Endometrium (tissue), 2 donors: ENCODE results near the gene PTGFRN.
"Not testable (repeated sequence)": the region's sequence is repeated elsewhere in the genome, so short reads cannot be mapped to it uniquely, and the experiment has no call there.

Experiments
- FAIRE-seq: peaks from 2 replicates; lab custom pipeline; 2012; peaks lifted over from hg19 to GRCh38; lab: Jason Lieb, UNC
- donor health status: control.
- donor health status: control.

The PTGFRN gene

DNA sequence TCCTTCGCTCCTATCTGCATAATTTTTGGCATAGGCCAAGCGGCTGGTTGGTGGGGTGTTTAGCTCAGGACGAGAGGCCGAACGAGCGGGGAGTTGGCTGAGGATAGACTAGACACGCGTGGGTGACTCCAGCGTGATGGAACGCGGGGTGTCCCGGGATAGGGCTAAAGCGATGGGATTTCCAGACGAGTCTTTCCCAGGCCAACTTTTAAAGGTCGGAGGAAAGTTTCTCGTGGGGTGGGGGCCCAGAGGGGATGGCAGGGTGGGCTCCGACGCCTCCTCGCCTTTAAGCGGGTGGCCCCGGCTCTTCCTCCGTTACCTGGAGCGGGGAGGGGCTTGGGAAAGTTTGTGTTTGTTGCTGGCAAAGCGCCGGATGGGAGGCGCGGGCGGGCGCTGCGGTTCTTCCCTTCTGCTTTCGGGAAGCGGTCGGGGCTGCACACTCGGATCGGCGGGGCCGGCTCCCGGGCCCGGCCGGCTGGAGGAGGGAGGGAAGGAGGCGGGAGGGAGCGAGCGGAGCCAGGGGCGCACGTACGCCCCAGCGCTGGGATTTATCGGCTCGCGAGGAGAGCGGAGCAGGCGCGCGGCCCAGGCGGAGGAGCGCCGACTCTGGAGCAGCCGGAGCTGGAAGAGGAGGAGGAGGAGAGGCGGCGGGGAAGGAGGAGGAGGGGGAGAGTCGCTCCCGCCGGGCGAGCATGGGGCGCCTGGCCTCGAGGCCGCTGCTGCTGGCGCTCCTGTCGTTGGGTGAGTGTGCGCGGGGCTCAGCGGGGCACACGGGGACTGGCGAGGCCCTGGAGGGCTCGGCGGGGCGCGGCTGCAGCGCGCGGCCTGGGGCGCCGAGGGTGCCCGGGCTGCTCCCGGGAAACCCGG lies at the start of gene PTGFRN:
Gene PTGFRN, plus strand, starts transcription at position 405 of the 867 bp plus-strand sequence. Its CDS starts 288 bp downstream, at position 693.
- FAIRE-seq, result no peak

DNA sequence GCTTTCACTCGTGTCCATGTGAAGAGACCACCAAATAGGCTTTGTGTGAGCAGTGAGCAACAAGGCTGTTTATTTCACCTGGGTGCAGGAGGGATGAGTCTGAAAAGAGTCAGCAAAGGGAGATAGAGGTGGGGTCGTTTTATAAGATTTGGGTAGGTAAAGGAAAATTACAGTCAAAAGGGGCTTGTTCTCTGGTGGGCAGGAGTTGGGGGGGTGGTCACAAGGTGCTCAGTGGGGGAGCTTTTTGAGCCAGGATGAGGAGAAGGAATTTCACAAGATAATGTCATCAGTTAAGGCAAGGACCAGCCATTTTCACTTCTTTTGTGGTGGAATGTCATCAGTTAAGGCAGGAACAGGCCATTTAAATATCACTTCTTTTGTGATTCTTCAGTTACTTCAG lies 49.5 kb upstream of the PTGFRN start:
- not testable (repeated sequence) for FAIRE-seq

DNA sequence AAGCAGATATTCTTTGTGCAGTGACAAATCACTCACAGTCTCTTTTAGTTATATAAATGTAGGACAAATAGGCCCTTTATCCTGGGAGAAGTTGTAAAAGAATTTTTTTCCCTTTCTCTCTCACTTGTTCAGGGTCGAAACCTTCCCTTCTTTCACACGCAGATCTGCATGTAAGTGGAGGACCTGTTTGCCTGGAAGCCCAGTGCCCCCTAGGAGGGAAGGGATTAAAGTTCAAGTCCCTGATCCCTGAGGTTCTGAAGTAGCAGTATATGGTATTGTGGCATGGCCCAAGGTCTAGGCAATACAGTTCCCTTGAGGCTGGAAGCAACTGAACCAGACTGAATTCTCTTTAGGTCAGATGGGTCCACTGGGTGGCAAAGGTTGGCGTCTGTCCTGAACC lies 48.6 kb upstream of the PTGFRN start:
- FAIRE-seq, result no peak

DNA sequence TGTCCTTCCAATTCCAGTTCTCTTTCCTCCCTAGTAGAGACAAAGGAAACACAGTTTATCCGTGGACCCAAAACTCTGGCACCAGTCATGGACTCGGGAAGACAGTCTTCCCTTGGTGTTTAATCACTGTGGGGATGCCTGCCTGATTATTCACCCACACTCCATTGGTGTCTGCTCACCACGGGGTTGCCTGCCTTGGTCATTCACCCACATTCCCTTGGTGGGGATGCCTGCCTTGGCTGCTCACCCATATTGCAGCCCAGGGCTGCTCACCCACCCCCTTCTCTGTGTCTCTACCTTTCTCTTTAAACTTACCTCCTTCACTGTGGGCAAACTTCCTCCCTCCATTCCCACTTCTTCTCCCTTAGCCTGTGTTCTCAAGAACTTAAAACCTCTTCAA lies 46.7 kb upstream of the PTGFRN start:
- not testable (repeated sequence) for FAIRE-seq

DNA sequence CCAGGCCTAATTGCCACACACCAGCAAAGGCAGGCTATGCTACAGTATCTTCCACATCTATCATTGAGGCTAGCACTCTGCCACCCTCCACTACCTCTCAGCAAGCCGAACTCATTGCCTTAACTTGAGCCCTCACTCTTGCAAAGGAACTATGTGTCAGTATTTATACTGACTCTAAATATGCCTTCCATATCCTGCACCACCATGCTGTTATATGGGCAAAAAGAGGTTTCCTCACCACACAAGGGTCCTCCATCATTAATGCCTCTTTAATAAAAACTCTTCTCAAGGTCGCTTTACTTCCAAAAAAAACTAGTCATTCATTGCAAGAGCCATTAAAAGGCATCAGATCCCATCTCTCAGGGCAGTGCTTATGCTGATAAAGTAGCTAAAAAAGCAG lies 43.2 kb upstream of the PTGFRN start:
- FAIRE-seq, result not testable (repeated sequence)

DNA sequence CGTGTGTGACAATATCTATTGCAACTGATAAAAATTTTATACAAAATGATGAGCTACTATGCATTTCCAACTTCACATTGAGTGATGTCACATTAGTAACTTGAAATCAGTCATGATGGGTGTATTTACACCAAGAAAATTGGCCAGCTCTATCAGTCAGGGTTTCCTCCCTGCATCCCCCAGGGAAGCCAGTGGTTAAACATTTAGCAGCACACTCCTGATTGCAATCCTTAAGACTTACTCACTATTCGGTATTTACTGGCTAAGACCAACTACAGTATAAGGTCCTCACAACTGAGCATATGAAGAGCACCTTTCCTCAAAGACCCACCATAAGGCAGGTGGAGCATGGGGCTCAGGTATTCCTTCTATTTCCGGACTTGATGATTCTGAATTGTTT lies 41.3 kb upstream of the PTGFRN start:
- FAIRE-seq, result no peak

DNA sequence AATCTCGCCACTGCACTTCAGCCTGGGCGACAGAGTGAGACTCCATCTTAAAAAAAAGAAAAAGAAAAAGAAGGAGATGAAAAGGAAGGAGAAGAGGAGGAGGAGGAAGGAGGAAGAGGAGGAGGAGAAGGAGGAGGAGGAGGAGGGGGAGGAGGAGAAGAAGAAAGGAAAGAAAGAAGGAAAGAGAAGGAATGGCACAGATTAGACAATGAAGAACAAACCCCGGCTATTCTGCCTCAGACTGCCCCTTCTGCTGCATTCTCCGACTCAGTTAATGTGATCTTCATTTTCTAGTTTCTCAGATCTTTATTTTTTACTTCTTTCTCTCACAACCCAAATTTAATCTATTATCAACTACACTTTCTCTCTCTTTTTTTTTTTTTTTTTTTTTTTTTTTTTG lies 40.1 kb upstream of the PTGFRN start:
- FAIRE-seq, result no peak

DNA sequence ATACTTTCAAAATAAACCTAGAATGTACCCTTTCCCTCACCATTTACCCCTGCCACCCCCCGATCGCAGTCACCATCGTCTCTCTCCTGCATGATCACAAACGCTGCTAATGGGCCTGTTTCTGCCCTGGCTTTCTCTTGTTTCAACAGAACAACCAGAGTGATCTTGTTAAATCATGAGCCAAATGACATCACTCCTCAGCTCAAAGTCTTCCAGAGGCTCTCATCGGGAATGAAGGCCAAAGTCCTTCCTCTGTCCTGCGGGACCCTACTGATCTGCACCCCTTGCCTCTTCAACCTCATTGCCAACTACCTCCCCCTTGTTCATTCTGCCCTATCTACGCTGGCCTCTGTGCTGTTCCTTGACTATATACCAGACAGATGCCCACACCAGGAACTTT lies 39.4 kb upstream of the PTGFRN start:
- FAIRE-seq, result no peak

DNA sequence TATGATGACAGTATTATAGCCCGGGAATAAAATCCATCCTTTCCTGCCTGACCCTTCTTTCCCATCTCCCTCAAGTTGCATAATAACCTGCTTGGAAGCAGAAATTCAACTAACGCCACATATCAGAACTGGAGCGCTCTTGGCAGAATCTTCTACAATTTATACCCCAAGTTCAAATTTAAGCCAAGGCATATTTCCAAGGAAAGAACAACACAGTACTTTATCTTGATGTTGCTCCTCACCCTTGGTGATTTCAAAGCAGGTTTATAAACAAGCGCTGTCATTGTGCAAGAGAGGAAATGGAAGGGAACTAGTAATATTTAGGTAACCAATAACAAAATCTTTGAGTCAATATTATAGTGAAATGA lies 38.0 kb upstream of the PTGFRN start:
- no peak for FAIRE-seq

DNA sequence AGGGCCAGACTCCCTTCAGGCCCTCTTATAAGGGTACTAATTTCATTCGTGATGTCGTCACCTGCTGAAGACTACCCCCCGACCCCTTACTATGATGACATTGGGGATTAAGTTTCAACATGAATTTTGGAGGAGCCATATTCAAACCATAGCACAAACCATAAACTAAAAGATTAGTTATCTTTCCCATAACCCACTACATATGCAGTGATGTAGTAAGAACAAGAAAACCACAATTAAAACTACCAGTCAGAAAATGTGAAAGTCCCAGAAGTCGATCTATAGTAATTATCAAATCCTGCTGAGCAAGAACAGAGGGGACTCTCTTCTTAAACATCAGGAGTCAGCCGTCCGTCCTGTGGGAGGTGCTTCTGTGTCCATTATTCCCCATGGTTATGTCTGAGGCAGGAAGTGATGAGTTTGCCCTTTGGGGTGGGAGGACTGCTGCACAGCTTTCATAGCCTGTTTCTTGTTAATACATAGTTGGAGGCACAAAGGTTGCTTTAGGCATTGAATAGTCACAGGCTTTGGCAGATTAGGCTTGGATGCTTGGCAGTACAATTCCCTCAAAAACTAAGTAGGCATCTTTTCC lies 35.9 kb upstream of the PTGFRN start:
- no peak for FAIRE-seq

DNA sequence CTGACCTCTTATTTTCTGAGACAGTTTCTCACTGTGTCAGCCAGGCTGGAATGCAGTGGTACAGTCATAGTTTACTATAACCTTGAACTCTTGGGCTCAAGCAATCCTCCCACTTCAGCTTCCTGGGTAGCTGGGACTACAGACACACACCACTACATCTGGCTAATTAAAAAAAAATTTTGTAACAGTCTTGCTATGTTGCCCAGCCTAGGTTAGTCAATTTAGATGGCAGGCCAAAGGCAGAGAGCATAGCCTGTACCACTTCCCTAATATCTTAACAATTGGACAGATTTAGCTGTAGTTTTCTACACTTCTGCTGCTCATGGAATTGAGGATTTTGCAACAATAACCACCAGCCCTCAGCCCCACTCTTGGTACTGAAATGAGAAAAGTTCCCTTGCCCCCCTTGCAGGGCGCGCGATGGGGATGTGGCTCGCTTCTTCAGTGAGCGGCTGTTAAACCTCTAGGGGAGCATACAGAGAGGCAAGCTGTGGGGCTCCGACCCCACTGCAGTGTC lies 34.9 kb upstream of the PTGFRN start:
- no peak for FAIRE-seq

DNA sequence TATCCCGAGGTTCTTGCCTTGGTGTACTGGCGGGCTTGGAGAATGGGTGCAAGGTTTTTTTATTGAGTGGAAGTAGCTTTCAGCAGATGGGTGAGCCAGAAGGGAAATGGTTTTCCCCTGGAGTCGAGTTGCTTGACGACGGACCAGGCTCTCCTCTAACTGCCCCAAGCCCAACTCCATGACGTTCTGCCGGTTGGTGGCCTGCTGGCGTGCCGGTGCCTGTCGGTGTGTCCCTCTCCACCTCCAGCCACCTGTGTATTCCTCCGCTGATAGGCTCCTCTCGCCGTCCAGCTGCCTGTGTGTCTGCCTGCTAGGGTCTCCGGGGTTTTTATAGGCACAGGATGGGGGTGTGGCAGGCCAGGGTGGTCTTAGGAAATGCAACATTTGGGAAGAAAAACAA lies 34.3 kb upstream of the PTGFRN start:
- no peak for FAIRE-seq

DNA sequence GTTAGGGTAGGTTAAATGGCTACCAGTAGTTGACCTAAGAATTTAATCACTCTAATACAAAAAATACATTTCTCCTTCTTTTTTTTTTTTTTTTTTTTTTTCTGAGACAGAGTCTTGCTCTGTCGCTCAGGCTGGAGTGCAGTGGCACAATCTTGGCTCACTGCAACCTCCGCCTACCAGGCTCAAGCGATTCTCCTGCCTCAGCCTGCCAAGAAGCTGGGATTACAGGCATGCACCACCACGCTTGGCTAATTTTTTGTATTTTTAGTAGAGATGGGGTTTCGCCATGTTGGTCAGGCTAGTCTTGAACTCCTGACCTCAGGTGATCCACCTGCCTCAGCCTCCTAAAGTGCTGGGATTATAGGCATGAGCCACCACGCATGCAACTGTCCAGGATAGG lies 33.8 kb upstream of the PTGFRN start:
- FAIRE-seq, result not testable (repeated sequence)

DNA sequence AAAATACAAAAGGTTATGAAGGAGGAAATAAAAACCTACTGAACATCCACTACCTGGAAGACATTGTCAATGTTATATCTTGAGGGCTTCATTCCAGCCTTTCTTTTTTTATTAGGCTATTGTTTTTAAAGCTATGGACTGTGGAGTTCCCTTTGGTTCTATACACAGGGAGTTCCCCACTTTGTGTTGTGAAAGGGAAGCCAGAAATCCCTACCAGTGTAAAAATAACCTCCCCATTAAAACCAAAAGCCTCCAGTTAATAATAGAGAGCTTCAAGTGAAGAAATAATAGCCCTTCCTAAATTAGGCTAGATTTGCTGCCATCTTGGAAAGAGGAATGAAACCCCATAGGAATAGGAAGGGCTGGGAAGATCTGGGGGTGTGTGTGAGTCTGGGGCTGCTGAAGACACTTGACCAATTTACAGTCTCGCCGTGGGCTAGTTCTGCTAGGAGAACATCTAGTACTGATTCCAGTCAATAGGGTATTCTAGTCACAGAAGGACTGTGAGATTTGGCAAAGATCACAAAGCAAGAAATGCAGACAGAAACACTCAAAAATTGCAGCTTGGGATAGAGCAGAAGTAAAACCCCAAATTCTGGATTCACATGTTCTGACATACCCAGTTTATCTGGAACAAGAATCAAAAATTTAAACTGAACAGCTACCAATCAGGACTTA lies 32.4 kb upstream of the PTGFRN start:
- no peak for FAIRE-seq

DNA sequence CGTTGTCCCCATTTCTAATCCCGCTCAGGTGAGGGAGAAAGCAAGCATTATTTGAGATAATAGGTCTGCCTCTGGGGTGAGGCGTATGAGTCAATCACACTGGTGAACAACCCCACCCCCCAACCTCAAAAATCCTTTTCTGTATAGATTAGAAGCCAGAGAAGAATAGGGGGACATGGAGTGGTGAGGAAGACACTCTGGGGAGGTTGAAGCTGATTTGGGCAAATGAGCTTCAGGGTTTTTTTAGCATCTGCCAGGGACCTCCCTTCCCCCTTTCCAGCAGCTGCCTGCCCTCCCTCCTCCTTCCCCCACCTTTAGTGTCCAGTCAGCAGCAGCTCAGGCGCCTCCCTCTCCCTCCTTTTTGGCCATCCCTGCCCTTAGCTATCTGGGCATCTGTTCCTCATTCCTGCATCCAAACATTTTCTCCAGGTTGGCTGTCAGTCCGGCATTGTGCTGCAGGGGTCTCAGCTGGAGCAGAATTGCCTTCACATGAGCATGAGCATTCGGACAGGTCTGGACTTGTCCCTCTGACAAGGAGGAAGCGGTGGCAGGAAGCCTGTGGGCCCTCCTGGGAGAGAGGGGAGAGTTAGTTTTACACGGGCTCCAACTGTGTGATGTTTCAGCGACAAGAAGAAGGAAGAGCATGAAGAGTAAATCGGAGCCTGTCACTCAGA lies 30.8 kb upstream of the PTGFRN start:
- no peak for FAIRE-seq

DNA sequence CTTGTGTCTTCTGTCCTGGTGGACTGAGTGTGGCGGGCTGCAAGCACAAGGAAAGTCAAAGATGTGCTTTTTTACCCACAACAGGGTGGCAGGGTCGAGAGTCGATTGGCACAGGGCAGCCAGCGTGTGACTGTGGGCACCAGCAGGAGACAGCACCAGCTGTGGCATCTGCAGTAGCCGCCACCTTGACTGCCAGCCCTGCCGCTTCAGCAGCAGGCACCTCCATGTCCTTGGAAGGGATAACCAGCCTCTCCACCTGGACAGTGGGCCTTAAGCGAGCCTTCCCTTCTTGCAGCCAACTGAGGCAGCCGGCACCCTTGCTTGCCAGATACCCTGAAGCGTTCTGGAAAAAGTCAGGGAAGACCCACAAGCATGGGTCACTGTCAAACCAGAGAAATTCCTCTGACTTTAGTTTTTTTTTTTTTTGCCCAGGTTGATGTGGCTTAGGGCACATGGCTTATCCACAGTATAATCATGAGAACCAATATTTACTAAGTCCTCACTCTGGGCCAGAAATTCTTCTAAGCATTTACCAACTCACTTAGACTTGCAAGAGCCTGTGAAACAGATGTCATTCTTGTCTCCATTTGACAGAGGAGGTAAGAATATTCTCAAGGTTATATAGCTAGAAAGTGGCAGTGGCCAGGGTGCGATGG lies 30.1 kb upstream of the PTGFRN start:
- FAIRE-seq, result no peak

DNA sequence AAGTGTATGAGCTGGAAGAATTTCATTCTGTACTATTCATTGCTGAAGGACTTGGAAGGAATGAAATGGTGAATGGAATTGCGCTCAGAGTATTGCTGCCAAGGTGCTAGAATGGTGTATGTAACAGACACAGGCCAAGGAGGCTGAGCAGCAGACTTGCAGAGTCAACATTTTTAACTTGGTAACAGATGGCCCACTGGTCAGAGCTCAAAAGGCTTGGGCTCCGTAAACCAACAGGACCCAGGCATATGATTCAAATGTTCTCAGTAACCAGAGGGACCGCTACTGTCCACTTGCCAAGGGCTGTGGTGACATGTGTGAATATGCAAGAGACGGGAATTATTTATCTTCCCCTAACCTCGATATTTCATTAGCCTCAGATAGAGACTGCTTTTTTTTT lies 28.8 kb upstream of the PTGFRN start:
- FAIRE-seq, result no peak

DNA sequence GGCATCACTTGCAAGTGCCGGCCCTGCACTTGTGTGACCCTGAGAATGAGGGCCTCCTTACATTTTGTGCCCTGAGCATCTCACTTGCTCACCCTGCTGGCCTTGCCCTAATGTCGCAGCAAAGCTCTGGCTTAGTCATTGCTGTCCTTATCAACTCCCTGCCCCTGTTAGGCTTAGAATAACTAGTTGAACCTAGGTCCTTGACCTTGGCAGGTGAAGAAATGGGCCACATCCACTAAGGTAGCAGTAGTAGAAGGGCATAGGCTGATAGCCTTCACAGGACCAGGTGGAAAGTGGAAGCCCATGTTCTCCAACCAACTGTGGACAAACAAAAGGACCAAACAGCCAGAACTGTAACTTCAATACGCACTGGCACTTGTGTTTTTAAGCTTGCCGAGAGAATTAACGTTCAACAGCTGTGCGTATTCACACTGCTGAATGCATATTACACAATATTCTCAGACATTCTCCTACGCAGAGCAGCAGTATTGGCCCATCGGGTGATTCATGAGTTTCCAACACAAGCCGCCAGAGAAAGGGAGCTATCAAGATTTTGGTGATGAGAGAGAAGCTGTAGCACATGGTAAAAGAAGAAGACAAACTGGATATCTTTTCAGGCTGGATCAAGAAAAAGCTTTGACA lies 27.7 kb upstream of the PTGFRN start:
- FAIRE-seq, result no peak

DNA sequence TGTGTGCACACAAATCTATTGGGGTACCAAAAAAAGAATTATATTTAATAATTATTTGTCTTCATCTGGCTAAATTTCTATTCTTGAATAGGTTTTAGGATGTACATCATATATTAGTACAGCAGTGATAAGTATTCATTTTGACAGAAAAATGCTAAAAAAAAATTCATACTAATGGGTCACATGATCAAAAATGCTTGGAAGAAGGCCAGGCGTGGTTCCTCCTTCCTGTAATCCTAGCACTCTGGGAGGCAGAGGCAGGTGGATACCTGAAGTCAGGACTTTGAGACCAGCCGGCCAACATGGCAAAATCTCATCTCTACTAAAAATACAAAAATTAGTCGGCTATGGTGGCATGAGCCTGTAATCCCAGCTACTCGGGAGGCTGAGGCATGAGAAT lies 26.9 kb upstream of the PTGFRN start:
- no peak for FAIRE-seq

DNA sequence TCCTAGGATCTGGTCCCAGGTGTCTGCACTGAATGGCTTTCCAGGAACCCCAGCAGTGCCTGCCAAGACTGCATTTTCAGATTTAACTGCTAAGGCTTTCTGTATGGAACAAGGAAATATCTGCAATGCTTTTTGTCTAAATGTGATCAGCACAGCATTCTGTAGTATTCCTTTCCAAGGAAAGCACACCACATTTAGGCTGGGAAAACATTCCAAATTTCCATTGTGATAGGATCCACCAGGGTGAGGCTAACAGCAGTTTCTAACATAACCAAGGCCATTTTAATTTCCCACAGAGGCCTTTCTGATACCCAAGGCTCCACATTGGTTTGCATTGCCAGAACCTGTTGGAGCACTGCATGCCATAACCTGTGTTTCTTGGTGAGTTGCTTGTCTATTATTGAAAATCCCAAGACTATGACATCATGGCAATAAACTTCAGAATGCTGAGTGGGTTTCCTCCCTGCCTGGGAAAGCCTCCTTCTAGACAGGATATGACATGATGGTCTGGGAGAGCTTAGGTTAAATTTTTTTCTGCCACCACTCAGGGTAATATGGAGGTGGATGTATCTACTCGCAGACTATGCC lies 23.3 kb upstream of the PTGFRN start:
- FAIRE-seq, result no peak

DNA sequence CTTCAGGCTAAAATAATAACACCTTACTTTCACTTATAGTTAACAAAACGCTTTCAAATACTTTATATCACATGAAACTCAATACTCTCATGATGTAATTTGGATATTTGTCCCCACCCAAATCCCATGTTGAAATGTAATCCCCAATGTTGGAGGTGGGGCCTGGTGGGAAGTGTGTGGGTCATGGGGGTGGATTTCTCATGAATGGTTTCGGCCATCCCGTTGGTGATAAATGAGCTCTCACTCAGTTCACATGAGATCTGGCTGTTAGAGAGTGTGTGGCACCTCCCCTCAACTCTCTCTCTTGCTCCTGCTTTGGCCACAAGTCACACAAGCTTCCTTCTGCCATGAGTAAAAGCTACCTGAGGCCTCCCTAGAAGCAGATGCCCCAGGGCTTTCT lies 22.5 kb upstream of the PTGFRN start:
- no peak for FAIRE-seq
